Astrocyte (in vitro differentiated cells and primary cell): ENCODE measurements around the gene TLX3. TPM values are rescaled to one million over a fixed set of nuclear protein-coding genes. Genes with fewer than 3 reads are reported as not detected.

Experiments used
- DNase-seq: peaks from one replicate; pipeline ENCODE4 v3.0.0-alpha.2; 2010; ENCODE audit warnings: low read depth
- FAIRE-seq: peaks from 2 replicates; lab custom pipeline; 2011; peaks lifted over from hg19 to GRCh38; lab: Jason Lieb, UNC
- H2AFZ ChIP-seq: 2 replicates; pipeline ENCODE4 v1.6.0; 2012; ENCODE audit warnings: low read depth, low read length, inconsistent platforms
- H3K27ac ChIP-seq: 2 replicates; pipeline ENCODE4 v1.5.1; 2011; ENCODE audit warnings: low read depth, low read length, inconsistent platforms
- H3K27me3 ChIP-seq: 2 replicates; pipeline ENCODE4 v1.6.0; 2011; ENCODE audit warnings: low read length, inconsistent platforms; ENCODE audit not compliant: insufficient read depth
- H3K36me3 ChIP-seq: 2 replicates; pipeline ENCODE4 v1.5.1; 2011; ENCODE audit warnings: low read length, inconsistent platforms; ENCODE audit not compliant: insufficient read depth
- H3K4me1 ChIP-seq: 2 replicates; pipeline ENCODE4 v1.5.1; 2011; ENCODE audit warnings: low read length, inconsistent platforms; ENCODE audit not compliant: insufficient read depth
- H3K4me2 ChIP-seq: 2 replicates; pipeline ENCODE4 v1.6.0; 2012; ENCODE audit warnings: low read length, inconsistent platforms
- H3K4me3 ChIP-seq: 2 replicates; pipeline ENCODE4 v1.5.1; 2011; ENCODE audit warnings: low read depth, mild to moderate bottlenecking, low read length, inconsistent platforms; ENCODE audit not compliant: insufficient read depth
- H3K79me2 ChIP-seq: 2 replicates; pipeline ENCODE4 v1.6.0; 2012; ENCODE audit warnings: mild to moderate bottlenecking, low read length, inconsistent platforms; ENCODE audit not compliant: insufficient read depth
- H3K9ac ChIP-seq: 2 replicates; pipeline ENCODE4 v1.6.0; 2012; ENCODE audit warnings: mild to moderate bottlenecking, low read length, inconsistent platforms
- H3K9me3 ChIP-seq: 2 replicates; pipeline ENCODE4 v1.5.1; 2012; ENCODE audit warnings: low read depth, mild to moderate bottlenecking, low read length, inconsistent platforms; ENCODE audit not compliant: insufficient read depth
- H4K20me1 ChIP-seq: 2 replicates; pipeline ENCODE4 v1.6.0; 2012; ENCODE audit warnings: low read length, inconsistent platforms; ENCODE audit not compliant: insufficient read depth
- H3K27ac Mint-ChIP-seq: one replicate; pipeline ENCODE4 v1.8.0; 2021; ENCODE audit warnings: mild to moderate bottlenecking, mixed read lengths; ENCODE audit not compliant: unreplicated experiment
- H3K27me3 Mint-ChIP-seq: one replicate; pipeline ENCODE4 v1.8.0; 2021; ENCODE audit warnings: low read depth, mixed read lengths; ENCODE audit not compliant: unreplicated experiment
- H3K36me3 Mint-ChIP-seq: one replicate; pipeline ENCODE4 v1.8.0; 2021; ENCODE audit warnings: low read depth, mixed read lengths; ENCODE audit not compliant: unreplicated experiment
- H3K4me1 Mint-ChIP-seq: one replicate; pipeline ENCODE4 v1.8.0; 2021; ENCODE audit warnings: low read depth, mixed read lengths; ENCODE audit not compliant: unreplicated experiment
- H3K4me3 Mint-ChIP-seq: one replicate; pipeline ENCODE4 v1.8.0; 2021; ENCODE audit warnings: mild to moderate bottlenecking, moderate library complexity, mixed read lengths; ENCODE audit not compliant: unreplicated experiment
- H3K9me3 Mint-ChIP-seq: one replicate; pipeline ENCODE4 v1.8.0; 2021; ENCODE audit warnings: mild to moderate bottlenecking, mixed read lengths; ENCODE audit not compliant: unreplicated experiment
- EZH2 ChIP-seq: IDR thresholded peaks from 2 replicates; pipeline ENCODE4 v1.6.1; 2012; ENCODE audit warnings: mild to moderate bottlenecking, low read length, inconsistent platforms; ENCODE audit not compliant: insufficient read depth
- total RNA-seq: library from RNA; stranded (reverse); gene quantifications from 2 replicates; pipeline ENCODE4 v1.2.1, GENCODE V29; 2021
- TF ChIP-seq, protein P1 (sequence below): IDR thresholded peaks from 2 replicates; pipeline ENCODE4 v1.5.1; 2011; ENCODE audit warnings: low read depth, mild to moderate bottlenecking, inconsistent platforms, low read length, moderate library complexity; ENCODE audit not compliant: insufficient read depth

TLX3 gene
- total RNA-seq, 1 donor from 2014 or later, result not detected

GRCh38 chr5:171315386-171315891 lies 6.4 kb downstream of the TLX3 start:
- Mint-ChIP-seq H3K27me3 (peaks cover 77% of the 10 kb centered on the region), H3K36me3 (peaks cover 2% of the 10 kb centered on the region), H3K4me3 (no peak overlapping the region), H3K27ac (no peak overlapping the region), H3K4me1 (no peaks in the 10 kb centered on the region), H3K9me3 (peaks cover 22% of the 10 kb centered on the region)
- peak overlapping the region; percentile 72 for H3K4me2 ChIP-seq
- H3K27ac ChIP-seq, result no peak overlapping the region
- no peak overlapping the region for H3K9ac ChIP-seq
- H3K4me3 ChIP-seq, result no peak overlapping the region
- H4K20me1 ChIP-seq, result peaks cover 18% of the 10 kb centered on the region
- FAIRE-seq (no peak), DNase-seq (no peak)
- H3K27me3 ChIP-seq, result peaks cover 93% of the 10 kb centered on the region
- peaks cover 10% of the 10 kb centered on the region for H3K4me1 ChIP-seq
- no peaks in the 10 kb centered on the region for H3K36me3 ChIP-seq
- peak overlapping the region; percentile 47 for H2AFZ ChIP-seq
- TF ChIP-seq, protein P1, sequence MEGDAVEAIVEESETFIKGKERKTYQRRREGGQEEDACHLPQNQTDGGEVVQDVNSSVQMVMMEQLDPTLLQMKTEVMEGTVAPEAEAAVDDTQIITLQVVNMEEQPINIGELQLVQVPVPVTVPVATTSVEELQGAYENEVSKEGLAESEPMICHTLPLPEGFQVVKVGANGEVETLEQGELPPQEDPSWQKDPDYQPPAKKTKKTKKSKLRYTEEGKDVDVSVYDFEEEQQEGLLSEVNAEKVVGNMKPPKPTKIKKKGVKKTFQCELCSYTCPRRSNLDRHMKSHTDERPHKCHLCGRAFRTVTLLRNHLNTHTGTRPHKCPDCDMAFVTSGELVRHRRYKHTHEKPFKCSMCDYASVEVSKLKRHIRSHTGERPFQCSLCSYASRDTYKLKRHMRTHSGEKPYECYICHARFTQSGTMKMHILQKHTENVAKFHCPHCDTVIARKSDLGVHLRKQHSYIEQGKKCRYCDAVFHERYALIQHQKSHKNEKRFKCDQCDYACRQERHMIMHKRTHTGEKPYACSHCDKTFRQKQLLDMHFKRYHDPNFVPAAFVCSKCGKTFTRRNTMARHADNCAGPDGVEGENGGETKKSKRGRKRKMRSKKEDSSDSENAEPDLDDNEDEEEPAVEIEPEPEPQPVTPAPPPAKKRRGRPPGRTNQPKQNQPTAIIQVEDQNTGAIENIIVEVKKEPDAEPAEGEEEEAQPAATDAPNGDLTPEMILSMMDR, result no peak
- peak; percentile 47 for TF ChIP-seq EZH2
- H3K79me2 ChIP-seq, result no peaks in the 10 kb centered on the region
- no peaks in the 10 kb centered on the region for H3K9me3 ChIP-seq

- Mint-ChIP-seq H3K36me3 (peaks cover 2% of the 10 kb centered on the region), H3K4me1 (no peaks in the 10 kb centered on the region), H3K27me3 (peaks cover 77% of the 10 kb centered on the region), H3K27ac (no peak overlapping the region), H3K4me3 (no peak overlapping the region), H3K9me3 (peaks cover 19% of the 10 kb centered on the region)
- peaks cover 8% of the 10 kb centered on the region for H3K4me1 ChIP-seq
- H3K9ac ChIP-seq, result no peak overlapping the region
- no peaks in the 10 kb centered on the region for H3K36me3 ChIP-seq
- FAIRE-seq, result no peak
- H3K79me2 ChIP-seq, result no peaks in the 10 kb centered on the region
- H3K4me2 ChIP-seq, result peak overlapping the region; percentile 54
- H4K20me1 ChIP-seq, result peaks cover 18% of the 10 kb centered on the region
- H3K27ac ChIP-seq, result no peak overlapping the region
- no peak overlapping the region for H3K4me3 ChIP-seq
- H3K27me3 ChIP-seq, result peaks cover 92% of the 10 kb centered on the region
- TF ChIP-seq, protein P1, result no peak
- TF ChIP-seq EZH2, result no peak
- H3K9me3 ChIP-seq, result no peaks in the 10 kb centered on the region
- no peak overlapping the region for H2AFZ ChIP-seq
- DNase-seq, result no peak
Observed at GRCh38 chr5:171315925-171316257, 6.8 kb downstream of the TLX3 start.

- no peaks in the 10 kb centered on the region for H3K4me1 Mint-ChIP-seq
- H3K36me3 ChIP-seq, result no peaks in the 10 kb centered on the region
- H3K79me2 ChIP-seq, result no peaks in the 10 kb centered on the region
- peak overlapping the region; percentile 54 for H3K4me2 ChIP-seq
- peaks cover 18% of the 10 kb centered on the region for H4K20me1 ChIP-seq
- peaks cover 80% of the 10 kb centered on the region for H3K27me3 Mint-ChIP-seq
- DNase-seq (no peak), FAIRE-seq (no peak)
- no peaks in the 10 kb centered on the region for H3K9me3 ChIP-seq
- peaks cover 8% of the 10 kb centered on the region for H3K4me1 ChIP-seq
- H3K27ac ChIP-seq, result no peak overlapping the region
- TF ChIP-seq, protein P1, result no peak
- TF ChIP-seq EZH2, result peak; percentile 92
- H3K9me3 Mint-ChIP-seq, result peaks cover 19% of the 10 kb centered on the region
- no peak overlapping the region for H3K4me3 Mint-ChIP-seq
- H3K27me3 ChIP-seq, result peaks cover 93% of the 10 kb centered on the region
- no peak overlapping the region for H3K4me3 ChIP-seq
- H3K27ac Mint-ChIP-seq, result no peak overlapping the region
- H2AFZ ChIP-seq, result no peak overlapping the region
- peaks cover 2% of the 10 kb centered on the region for H3K36me3 Mint-ChIP-seq
- H3K9ac ChIP-seq, result no peak overlapping the region
Observed at GRCh38 chr5:171316258-171317121, 7.4 kb downstream of the TLX3 start.
